Medulla oblongata (tissue), 1 donor: ENCODE results near the gene ATP6V1B1.
"Not testable (repeated sequence)": the region's sequence is repeated elsewhere in the genome, so short reads cannot be mapped to it uniquely, and the experiment has no call there.

Experiments used
- DNase-seq: peaks from one replicate; pipeline ENCODE4 v3.0.0-alpha.2; 2015; ENCODE audit errors: extremely low spot score

The ATP6V1B1 gene

GRCh38 chr2:70988726-70989648 is 53.3 kb downstream of the ATP6V1B1 start:
- DNase-seq: no peak

- no peak for DNase-seq
Measured at GRCh38 chr2:70990216-70990615, 54.5 kb downstream of the ATP6V1B1 start.

- no peak for DNase-seq
Measured at GRCh38 chr2:70991142-70991541, 55.4 kb downstream of the ATP6V1B1 start.

GRCh38 chr2:70991742-70992141 is 56.0 kb downstream of the ATP6V1B1 start:
- no peak for DNase-seq

- no peak for DNase-seq
Measured at GRCh38 chr2:70992945-70993853, 57.5 kb downstream of the ATP6V1B1 start.

GRCh38 chr2:70994009-70994698 is 58.5 kb downstream of the ATP6V1B1 start:
- no peak for DNase-seq

- DNase-seq: peak; percentile 87
Measured at GRCh38 chr2:70994699-70995425, 59.2 kb downstream of the ATP6V1B1 start, which contains the start of gene TEX261. Gene TEX261, minus strand, starts transcription at chr2:70994873. Its CDS starts 116 bp downstream, at chr2:70994757.

GRCh38 chr2:70995426-70995729 is 59.7 kb downstream of the ATP6V1B1 start:
- peak; percentile 40 for DNase-seq

- DNase-seq: not testable (repeated sequence)
Measured at GRCh38 chr2:70998885-70999284, 63.2 kb downstream of the ATP6V1B1 start.

- no peak for DNase-seq
Measured at GRCh38 chr2:70999362-70999761, 63.7 kb downstream of the ATP6V1B1 start.

- not testable (repeated sequence) for DNase-seq
Measured at GRCh38 chr2:70999931-71000330, 64.2 kb downstream of the ATP6V1B1 start.

GRCh38 chr2:71000780-71001591 is 65.3 kb downstream of the ATP6V1B1 start:
- peak; percentile 65 for DNase-seq

- DNase-seq: no peak
Measured at GRCh38 chr2:71001592-71001927, 65.9 kb downstream of the ATP6V1B1 start.

- DNase-seq: no peak
Measured at GRCh38 chr2:71001981-71002570, 66.4 kb downstream of the ATP6V1B1 start.

- DNase-seq: no peak
Measured at GRCh38 chr2:71003396-71003795, 67.7 kb downstream of the ATP6V1B1 start.

GRCh38 chr2:71003966-71004755 is 68.5 kb downstream of the ATP6V1B1 start:
- DNase-seq: no peak

- DNase-seq: no peak
Measured at GRCh38 chr2:71004857-71005256, 69.2 kb downstream of the ATP6V1B1 start.

GRCh38 chr2:71005271-71006202 is 69.8 kb downstream of the ATP6V1B1 start:
- DNase-seq: no peak
